ENCODE data around the gene PRKCE. TPM values are rescaled to one million over a fixed set of nuclear protein-coding genes. Genes with fewer than 3 reads are reported as not detected.

The PRKCE gene
- total RNA-seq, 1 experiment from 2014 or later = 14.8 TPM

- RAD21 ChIA-PET (ENCODE audit: low non-redundant PET in 1 of 2, low total read pairs in 2 of 2, uncharacterized antibody in 2 of 2, unreplicated experiment in 2 of 2) = no interaction called here
- no TSS peak for BruUV-seq (replicated peaks)
- H3K4me2 ChIP-seq (ENCODE audit: low read length) = no peak overlapping the region
- no peak overlapping the region for H2AFZ ChIP-seq (ENCODE audit: low read depth, low read length, poor library complexity, severe bottlenecking)
- CTCF ChIA-PET = interaction anchor here (2.1 kb wide), 1 partner anchor 9 kb away, joined by 5 read pairs; no protein-coding TSS in a partner anchor
- intact Hi-C loops (cut with micrococcal nuclease) = no loop called here
- H3K9ac ChIP-seq (ENCODE audit: low read length) = no peak overlapping the region
- no peaks in the 10 kb centered on the region for H3K79me2 ChIP-seq (ENCODE audit: insufficient read depth, low read length)
- no peaks in the 10 kb centered on the region for H3K27me3 ChIP-seq (ENCODE audit: insufficient read depth, low read length)
- no peak for ATAC-seq
- no peaks in the 10 kb centered on the region for H4K20me1 ChIP-seq (ENCODE audit: insufficient read depth)
- TF ChIP-seq ZBTB33 (IDR thresholded peaks at IDR 0.05; ENCODE audit: extremely low read depth, insufficient replicate concordance, low read length) (no peak), RAD21 (IDR thresholded peaks at IDR 0.05; ENCODE audit: low read depth) (no peak), MAX (IDR thresholded peaks at IDR 0.05) (no peak), POLR2A (IDR thresholded peaks at IDR 0.05; ENCODE audit: borderline replicate concordance, extremely low read depth, insufficient read depth, insufficient read length) (no peak), TCF7L2 (IDR thresholded peaks at IDR 0.05; ENCODE audit: borderline replicate concordance, extremely low read depth, insufficient read depth, insufficient read length) (no peak), ATF3 (IDR thresholded peaks at IDR 0.05) (no peak), SRF (IDR thresholded peaks at IDR 0.05; ENCODE audit: low read depth) (no peak), SP1 (IDR thresholded peaks at IDR 0.05; ENCODE audit: low read depth) (no peak), CEBPB (IDR thresholded peaks at IDR 0.05; ENCODE audit: low read depth) (no peak), EGR1 (IDR thresholded peaks at IDR 0.05; ENCODE audit: low read depth) (no peak), CTCF (IDR thresholded peaks at IDR 0.05 in 2 of 3, conservative IDR thresholded peaks at IDR 0.05 in 1 of 3; ENCODE audit: borderline replicate concordance in 1 of 3, insufficient read depth in 1 of 3, low read depth in 2 of 3, low read length in 2 of 3) (no peak), REST (IDR thresholded peaks at IDR 0.05; ENCODE audit: low read depth) (no peak), POLR2AphosphoS5 (IDR thresholded peaks at IDR 0.05; ENCODE audit: low read depth, low read length) (no peak), JUND (IDR thresholded peaks at IDR 0.05) (no peak), ZNF274 (IDR thresholded peaks at IDR 0.05; ENCODE audit: low read depth, low read length) (no peak), YY1 (IDR thresholded peaks at IDR 0.05; ENCODE audit: extremely low read depth, insufficient replicate concordance, low read depth, low read length) (no peak), CBX3 (IDR thresholded peaks at IDR 0.05; ENCODE audit: low read depth) (no peak), FOSL1 (IDR thresholded peaks at IDR 0.05; ENCODE audit: low read depth) (no peak), ZFX (IDR thresholded peaks at IDR 0.05) (no peak)
- H3K27ac ChIP-seq (ENCODE audit: low read depth, low read length) = no peak overlapping the region
- POLR2A ChIA-PET = no interaction called here
- no peaks in the 10 kb centered on the region for H3K36me3 ChIP-seq (ENCODE audit: control insufficient read depth in 1 of 2, insufficient read depth in 2 of 2, low read length in 2 of 2)
- no peaks in the 10 kb centered on the region for H3K9me3 ChIP-seq (ENCODE audit: control insufficient read depth in 1 of 2, insufficient read depth in 1 of 2, low read depth in 1 of 2, low read length in 2 of 2)
- no peaks in the 10 kb centered on the region for H3K4me1 ChIP-seq (ENCODE audit: control insufficient read depth in 1 of 2, insufficient read depth in 2 of 2, low read length in 2 of 2)
- no peak for DNase-seq (ENCODE audit: low read depth, low spot score)
- no peak overlapping the region for H3K4me3 ChIP-seq (replicated peaks in 1 of 2; ENCODE audit: low read depth in 1 of 2, low read length in 2 of 2)
- H3K9me2 ChIP-seq (ENCODE audit: insufficient read depth) = no peaks in the 10 kb centered on the region
These were observed 402.1 kb downstream of the PRKCE start for GRCh38 chr2:46053564-46053963.
